ENCODE results near the gene CCL7.

DNA sequence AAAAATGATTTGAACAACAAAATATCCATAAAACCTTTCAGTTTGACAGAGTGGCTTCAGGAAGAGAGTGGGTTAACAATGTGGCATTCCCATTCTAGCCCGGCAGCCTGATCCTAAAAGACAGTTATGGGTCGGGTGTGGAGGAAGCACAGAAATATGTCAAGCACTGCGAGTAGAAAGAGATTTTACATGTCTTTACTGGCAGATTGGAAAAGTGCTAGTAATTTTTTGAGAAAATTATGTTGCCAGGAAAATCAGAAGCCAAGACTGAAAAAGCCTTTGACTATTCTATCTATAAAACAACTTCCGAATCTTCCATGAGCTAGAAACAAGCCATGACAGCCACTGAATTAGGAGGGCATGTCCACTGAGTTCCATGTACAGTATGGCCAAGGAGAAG lies 9.2 kb upstream of the CCL7 start:
- TF ChIP-seq CTCF (IDR thresholded peaks at IDR 0.05; ENCODE audit: low read depth, low read length, missing input control) (no peak), FOXA1 (IDR thresholded peaks at IDR 0.05) (no peak), GABPA (IDR thresholded peaks at IDR 0.05 in 1 of 2, conservative IDR thresholded peaks at IDR 0.05 in 1 of 2) (no peak), YY1 (IDR thresholded peaks at IDR 0.05) (no peak), TAF1 (conservative IDR thresholded peaks at IDR 0.05) (no peak), ATF3 (IDR thresholded peaks at IDR 0.05) (no peak), MAX (IDR thresholded peaks at IDR 0.05) (no peak), JUND (IDR thresholded peaks at IDR 0.05) (no peak), HNF4G (IDR thresholded peaks at IDR 0.05) (no peak), SP1 (IDR thresholded peaks at IDR 0.05) (no peak), RAD21 (IDR thresholded peaks at IDR 0.05) (no peak), HNF4A (conservative IDR thresholded peaks at IDR 0.05) (no peak)
- TF ChIP-seq, protein P1, sequence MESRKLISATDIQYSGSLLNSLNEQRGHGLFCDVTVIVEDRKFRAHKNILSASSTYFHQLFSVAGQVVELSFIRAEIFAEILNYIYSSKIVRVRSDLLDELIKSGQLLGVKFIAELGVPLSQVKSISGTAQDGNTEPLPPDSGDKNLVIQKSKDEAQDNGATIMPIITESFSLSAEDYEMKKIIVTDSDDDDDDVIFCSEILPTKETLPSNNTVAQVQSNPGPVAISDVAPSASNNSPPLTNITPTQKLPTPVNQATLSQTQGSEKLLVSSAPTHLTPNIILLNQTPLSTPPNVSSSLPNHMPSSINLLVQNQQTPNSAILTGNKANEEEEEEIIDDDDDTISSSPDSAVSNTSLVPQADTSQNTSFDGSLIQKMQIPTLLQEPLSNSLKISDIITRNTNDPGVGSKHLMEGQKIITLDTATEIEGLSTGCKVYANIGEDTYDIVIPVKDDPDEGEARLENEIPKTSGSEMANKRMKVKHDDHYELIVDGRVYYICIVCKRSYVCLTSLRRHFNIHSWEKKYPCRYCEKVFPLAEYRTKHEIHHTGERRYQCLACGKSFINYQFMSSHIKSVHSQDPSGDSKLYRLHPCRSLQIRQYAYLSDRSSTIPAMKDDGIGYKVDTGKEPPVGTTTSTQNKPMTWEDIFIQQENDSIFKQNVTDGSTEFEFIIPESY (IDR thresholded peaks at IDR 0.05), result no peak
- TF ChIP-seq, protein P2, sequence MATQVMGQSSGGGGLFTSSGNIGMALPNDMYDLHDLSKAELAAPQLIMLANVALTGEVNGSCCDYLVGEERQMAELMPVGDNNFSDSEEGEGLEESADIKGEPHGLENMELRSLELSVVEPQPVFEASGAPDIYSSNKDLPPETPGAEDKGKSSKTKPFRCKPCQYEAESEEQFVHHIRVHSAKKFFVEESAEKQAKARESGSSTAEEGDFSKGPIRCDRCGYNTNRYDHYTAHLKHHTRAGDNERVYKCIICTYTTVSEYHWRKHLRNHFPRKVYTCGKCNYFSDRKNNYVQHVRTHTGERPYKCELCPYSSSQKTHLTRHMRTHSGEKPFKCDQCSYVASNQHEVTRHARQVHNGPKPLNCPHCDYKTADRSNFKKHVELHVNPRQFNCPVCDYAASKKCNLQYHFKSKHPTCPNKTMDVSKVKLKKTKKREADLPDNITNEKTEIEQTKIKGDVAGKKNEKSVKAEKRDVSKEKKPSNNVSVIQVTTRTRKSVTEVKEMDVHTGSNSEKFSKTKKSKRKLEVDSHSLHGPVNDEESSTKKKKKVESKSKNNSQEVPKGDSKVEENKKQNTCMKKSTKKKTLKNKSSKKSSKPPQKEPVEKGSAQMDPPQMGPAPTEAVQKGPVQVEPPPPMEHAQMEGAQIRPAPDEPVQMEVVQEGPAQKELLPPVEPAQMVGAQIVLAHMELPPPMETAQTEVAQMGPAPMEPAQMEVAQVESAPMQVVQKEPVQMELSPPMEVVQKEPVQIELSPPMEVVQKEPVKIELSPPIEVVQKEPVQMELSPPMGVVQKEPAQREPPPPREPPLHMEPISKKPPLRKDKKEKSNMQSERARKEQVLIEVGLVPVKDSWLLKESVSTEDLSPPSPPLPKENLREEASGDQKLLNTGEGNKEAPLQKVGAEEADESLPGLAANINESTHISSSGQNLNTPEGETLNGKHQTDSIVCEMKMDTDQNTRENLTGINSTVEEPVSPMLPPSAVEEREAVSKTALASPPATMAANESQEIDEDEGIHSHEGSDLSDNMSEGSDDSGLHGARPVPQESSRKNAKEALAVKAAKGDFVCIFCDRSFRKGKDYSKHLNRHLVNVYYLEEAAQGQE (IDR thresholded peaks at IDR 0.05), result no peak

Data from liver (tissue), 3 donors.